Vagina (tissue), 2 donors: ENCODE measurements around the gene AGR2.

Experiments
- CTCF ChIP-seq, 3 experiments: fragments of 450-650 bp in 2 of 3; fragments of 200-600 bp in 1 of 3; sonication (generic) in 1 of 3; IDR thresholded peaks; one replicate each; pipeline ENCODE4 v1.5.1; 2017 to 2019; ENCODE audit warnings: antibody characterized with exemption in 3 of 3, mild to moderate bottlenecking in 2 of 3, moderate library complexity in 2 of 3
- POLR2A ChIP-seq, 2 donors: fragments of 450-650 bp; IDR thresholded peaks; one replicate each; pipeline ENCODE4 v1.6.1; 2017; ENCODE audit warnings: antibody characterized with exemption in 2 of 2, mild to moderate bottlenecking in 2 of 2, moderate library complexity in 2 of 2
- POLR2AphosphoS5 ChIP-seq, 2 donors: sonication (generic); formaldehyde crosslinking; IDR thresholded peaks; one replicate each; pipeline ENCODE4 v1.9.0; 2017; ENCODE audit warnings: antibody characterized with exemption in 2 of 2, mild to moderate bottlenecking in 2 of 2, low read depth in 1 of 2; ENCODE audit not compliant: insufficient read depth in 1 of 2

- no peak for TF ChIP-seq CTCF (IDR thresholded peaks at IDR 0.05)
- TF ChIP-seq POLR2A (IDR thresholded peaks at IDR 0.05): no peak
- no peak for TF ChIP-seq POLR2AphosphoS5 (IDR thresholded peaks at IDR 0.05; ENCODE audit: insufficient read depth in 1 of 2, low read depth in 1 of 2)
Measured at GRCh38 chr7:16755397-16755796, 49.4 kb downstream of the AGR2 start.
